Fibroblast of skin of right biceps (primary cell): ENCODE measurements around the gene AK5.
"Not testable (repeated sequence)": the region's sequence is repeated elsewhere in the genome, so short reads cannot be mapped to it uniquely, and the experiment has no call there.

Experiments
- DNase-seq: peaks from one replicate; pipeline ENCODE4 v3.0.0-alpha.2; 2013

AK5 gene

DNA sequence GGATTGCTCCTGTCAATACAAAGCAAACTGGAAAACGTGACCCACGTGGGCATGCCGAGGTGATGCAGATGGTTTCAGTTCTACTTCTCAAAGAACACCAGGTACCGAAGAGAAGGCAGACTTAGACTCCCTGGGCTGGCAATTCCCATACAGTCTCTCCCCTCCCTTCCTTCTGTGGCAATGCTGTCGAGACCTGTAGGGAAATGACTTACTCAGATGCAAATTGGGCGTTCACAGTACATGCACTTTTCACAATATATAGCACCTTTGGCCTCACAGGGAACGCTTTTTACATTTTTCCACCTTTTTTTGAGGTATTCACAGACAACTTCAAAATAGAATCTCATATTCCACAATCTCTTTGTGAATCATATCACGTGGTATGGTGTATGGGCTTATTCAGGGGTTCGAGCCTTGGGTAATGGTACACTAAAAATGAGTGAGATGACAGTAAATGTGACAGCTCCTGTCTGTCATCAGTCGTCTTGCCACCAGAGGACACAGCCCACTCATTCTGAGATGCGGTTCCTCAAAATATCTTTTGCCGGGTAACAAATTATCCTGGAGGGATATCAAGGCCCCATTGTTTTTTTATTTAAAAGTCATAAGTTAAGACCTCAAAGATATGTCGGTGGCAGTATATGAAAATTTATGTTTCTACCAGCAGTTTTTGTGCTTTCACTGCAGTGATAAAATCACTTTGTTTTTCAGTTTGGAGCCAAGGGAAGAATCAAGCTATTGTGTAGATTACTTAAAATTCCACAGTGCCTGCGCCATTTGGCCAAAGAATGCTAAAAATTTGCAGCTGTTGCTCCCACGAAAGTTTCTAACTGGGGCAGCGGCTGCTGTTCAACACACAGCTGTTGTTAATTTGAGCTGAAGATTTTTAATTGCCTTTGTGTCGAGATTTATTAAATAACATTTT is 232.3 kb downstream of the AK5 start:
- peak; percentile 95 for DNase-seq

- DNase-seq: peak; percentile 78
Measured at GRCh38 chr1:77514921-77515776, 233.3 kb downstream of the AK5 start.

DNA sequence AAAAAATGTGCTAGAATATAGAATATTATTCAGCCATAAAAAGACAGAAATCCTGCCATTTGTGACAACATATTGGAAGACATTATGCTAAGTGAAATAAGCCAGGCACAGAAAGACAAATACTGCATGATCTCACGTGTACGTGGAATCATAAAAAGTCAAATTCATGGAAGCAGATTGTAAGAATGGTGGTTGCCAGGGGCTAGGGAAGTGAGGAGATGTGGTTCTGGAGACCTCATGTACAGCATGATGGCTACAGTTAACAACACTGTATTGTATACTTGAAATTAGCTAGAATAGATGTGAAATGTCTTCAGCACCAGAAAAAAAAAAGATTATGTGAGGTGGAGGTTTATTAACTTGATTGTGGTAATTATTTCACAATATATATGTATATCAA is 234.3 kb downstream of the AK5 start:
- DNase-seq: no peak

DNA sequence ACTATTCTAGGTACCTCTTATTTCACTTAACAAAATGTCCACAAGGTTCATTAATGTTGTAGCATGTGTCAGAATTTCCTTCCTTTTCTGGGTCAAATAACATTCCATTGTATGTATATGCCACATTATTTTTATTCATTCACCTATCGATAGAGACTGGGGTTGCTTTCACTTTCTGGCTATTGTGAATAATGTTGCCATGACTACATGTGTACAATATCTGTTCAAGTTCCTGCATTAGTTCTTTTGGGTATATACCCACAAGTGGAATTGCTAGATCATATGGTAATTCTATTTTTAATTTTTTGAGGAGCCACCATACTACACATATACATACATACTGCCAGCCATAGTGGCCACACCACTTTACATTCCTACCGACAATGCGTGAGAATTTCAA is 242.2 kb downstream of the AK5 start:
- DNase-seq: no peak

GRCh38 chr1:77531149-77531548 is 249.3 kb downstream of the AK5 start:
- DNase-seq: not testable (repeated sequence)

GRCh38 chr1:77531596-77532280 is 249.9 kb downstream of the AK5 start:
- not testable (repeated sequence) for DNase-seq

DNA sequence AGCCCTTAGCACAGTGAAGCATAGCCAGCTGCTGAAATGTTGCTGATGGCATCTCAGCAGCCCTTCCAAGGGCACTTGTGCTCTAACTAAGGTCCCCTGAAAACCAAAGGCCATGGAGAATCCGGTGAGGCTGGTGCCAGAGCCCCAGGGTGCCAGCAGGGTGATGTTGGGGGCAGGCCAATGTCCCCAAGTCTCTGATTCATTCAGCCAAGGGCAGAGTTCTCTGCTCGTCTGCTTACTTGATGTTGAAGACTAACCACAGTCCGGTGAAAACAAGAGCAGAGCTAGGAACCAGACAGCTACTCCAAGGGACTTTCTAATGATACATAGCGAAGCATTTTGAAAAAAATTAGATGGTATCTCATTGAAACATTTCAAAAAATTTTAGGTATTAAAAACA is 250.8 kb downstream of the AK5 start:
- DNase-seq: no peak

GRCh38 chr1:77533660-77534305 is 252.0 kb downstream of the AK5 start:
- DNase-seq: peak; percentile 81

DNA sequence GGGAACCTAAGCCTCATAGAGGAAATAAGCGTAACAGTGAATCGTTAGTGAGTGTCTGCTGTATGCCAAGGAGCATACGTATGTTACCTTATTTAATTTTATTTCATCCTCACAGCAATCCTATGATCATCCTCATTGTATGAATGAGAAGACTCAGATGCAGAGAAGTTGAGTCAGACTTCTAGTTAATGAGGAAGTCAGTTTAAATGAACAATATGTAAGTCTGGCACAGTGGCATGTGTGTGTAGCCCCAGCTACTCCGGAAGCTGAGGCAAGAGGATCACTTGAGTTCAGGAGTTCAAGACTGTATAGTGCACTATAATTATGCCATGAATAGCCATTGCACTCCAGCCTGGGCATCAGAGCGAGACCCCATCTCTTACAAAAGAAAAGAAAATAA is 252.6 kb downstream of the AK5 start:
- DNase-seq: peak; percentile 76

GRCh38 chr1:77536813-77537212 is 255.0 kb downstream of the AK5 start:
- DNase-seq: peak; percentile 99

- DNase-seq: peak; percentile 95
Measured at GRCh38 chr1:77538956-77539518, 257.2 kb downstream of the AK5 start.

- peak; percentile 96 for DNase-seq
Measured at GRCh38 chr1:77539519-77540142, 257.8 kb downstream of the AK5 start.

DNA sequence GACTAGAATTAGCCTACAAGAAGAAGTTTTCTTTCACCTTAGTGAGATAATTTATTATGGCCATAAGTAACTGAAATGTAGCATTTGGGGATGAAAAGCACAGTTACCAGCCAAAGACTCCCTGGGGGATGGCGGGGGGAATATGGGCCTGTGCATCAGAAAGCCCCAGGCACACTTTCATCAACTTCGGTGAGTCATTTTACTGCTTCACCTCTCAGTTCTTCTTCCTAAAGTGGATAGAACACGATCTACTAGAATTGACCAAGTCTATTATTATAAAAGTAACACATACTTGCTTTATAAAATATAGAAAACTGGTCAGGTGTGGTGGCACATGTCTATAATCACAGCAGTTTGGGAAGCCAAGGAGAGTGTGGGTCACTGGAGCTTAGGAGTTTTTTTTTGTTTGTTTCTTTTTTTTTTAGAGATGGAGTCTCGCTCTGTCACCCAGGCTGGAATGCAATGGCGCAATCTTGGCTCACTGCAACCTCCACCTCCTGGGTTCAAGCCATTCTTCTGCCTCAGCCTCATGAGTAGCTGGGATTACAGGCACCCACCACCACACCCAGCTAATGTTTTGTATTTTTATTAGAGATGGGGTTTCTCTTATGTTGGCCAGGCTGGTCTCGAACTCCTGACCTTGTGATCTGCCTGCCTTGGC is 258.8 kb downstream of the AK5 start:
- DNase-seq: peak; percentile 95

DNA sequence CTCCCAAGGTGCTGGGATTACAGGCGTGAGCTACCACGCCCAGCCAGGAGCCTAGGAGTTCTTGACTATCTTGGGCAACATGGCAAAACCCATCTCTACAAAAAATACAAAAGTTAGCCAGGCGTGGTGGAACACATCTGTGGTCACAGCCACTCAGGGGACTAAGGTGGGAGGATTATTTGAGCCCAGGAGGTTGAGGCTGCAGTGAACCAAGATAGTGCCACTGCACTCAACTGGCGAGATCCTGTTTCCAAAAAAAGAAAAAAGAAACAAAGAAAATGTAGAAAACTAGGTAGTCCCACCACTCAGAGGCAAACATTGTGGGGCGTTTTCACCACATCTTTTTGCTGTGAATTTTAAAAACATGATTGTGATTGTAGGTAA is 259.3 kb downstream of the AK5 start:
- no peak for DNase-seq

DNA sequence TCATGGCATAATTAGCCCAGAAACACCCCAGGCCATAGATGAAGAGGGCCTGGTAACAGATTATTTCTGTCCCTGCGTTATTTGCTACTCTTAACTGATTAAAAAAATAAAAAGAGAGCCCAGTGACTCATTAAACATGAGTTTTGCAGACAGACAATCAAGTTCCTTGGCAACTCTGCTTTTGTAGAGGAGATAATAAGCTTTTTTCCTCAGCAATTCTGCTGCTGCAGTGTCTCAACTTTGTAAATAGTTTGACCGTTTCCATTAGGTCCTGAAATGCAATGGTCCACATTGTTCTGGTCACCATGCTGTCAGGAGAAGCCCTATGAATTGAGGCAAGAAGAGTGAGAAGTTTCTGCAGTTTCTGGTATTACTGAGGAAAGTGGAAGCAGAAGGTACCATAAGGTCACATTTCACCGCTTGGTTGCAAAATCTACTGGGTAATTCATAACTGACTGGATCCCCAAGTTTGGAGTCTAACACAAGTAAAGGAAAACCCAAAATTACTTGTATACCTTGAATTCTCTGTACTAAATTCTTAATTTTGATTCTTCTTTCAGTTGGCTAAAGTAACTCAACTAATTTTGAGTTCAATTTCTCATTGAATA is 261.1 kb downstream of the AK5 start:
- DNase-seq: peak; percentile 40

- DNase-seq: peak; percentile 66
Measured at GRCh38 chr1:77543822-77544448, 262.1 kb downstream of the AK5 start.

- no peak for DNase-seq
Measured at GRCh38 chr1:77544845-77545244, 263.0 kb downstream of the AK5 start.

DNA sequence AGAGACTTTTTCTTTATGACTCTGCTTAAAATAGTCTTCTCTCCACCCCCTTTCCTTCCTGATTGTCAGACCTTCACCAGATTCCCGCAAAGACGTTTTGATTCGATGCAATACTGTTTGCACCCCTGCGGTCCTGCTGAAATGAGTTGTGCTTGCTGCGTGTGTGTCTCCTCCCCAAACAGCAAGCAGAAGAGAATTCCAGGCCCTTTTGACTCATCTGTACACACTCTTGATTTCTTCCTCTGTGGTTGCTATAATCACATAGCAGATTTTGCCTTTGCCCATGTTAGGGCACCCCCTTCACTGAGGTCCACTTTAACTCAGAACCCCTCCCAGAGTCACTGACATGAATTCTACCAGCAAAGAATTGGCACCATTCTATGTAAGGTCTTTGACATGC is 264.2 kb downstream of the AK5 start:
- peak; percentile 98 for DNase-seq

DNA sequence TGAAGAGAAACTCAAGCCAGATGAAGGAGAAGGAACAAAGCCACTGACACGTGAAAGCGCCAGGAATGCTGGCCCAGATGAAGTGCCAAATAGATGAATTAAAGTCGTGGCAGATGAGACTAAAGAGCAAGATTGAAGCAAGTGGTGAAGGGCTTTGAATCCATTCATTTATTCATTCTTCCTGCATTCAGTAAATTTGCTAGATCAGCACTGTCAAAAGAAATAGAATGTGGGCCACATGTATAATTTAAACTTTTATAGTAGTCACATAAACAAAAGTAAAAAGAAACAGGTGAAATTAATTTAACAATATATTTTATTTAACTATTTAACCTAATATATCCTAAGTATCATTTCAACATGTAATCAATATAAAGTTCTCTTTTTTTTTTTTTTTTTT is 265.1 kb downstream of the AK5 start:
- no peak for DNase-seq

DNA sequence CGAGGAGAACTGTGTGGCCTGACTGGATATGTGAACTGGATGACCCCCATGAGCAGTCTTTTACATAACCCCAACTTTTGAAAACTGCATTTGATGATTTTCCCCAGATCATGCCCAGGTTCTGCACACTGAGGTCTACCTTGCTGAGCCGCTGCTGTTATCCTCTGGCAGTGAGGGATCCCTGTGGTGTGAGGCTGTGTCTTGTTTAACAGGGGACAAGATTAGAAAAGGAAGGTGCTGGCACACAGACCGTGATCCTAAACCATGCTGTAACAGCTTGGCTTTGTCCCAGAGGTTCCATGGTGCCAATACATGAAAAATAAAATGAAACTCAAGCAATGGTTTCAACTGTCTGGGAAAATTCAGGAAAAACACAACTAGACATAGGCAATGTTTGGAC is 266.5 kb downstream of the AK5 start:
- DNase-seq: no peak
